Activated CD8-positive, alpha-beta T cell treated with anti-CD3 and anti-CD28 coated beads for 36 hours (primary cell): ENCODE measurements around the gene ADGRA1. TPM values are rescaled to one million over a fixed set of nuclear protein-coding genes. Genes with fewer than 3 reads are reported as not detected.

Experiments used
- ATAC-seq: fragments of 200-7000 bp; cut with Tn5 transposase; one replicate; pipeline ENCODE4 v1.10.0; 2021; ENCODE audit warnings: mild to moderate bottlenecking, moderate library complexity
- CTCF ChIA-PET: fragments of 350-600 bp; sonication (Branson Sonifier 250); formaldehyde crosslinking; loops from one replicate; lab custom pipeline; 2021; ENCODE audit warnings: antibody characterized with exemption; lab: Charles Lee
- POLR2A ChIA-PET: fragments of 350-600 bp; sonication (Branson Sonifier 250); formaldehyde crosslinking; loops from one replicate; lab custom pipeline; 2021; ENCODE audit warnings: antibody characterized with exemption; lab: Charles Lee
- DNase-seq: peaks from one replicate; pipeline ENCODE4 v3.0.0-alpha.2; 2020
- H3K27ac Mint-ChIP-seq: one replicate; pipeline ENCODE4 v1.8.0; 2021; ENCODE audit warnings: mild to moderate bottlenecking, mixed read lengths
- H3K27me3 Mint-ChIP-seq: one replicate; pipeline ENCODE4 v1.8.0; 2021; ENCODE audit warnings: mixed read lengths
- H3K36me3 Mint-ChIP-seq: one replicate; pipeline ENCODE4 v1.8.0; 2021; ENCODE audit warnings: low read depth, mixed read lengths
- H3K4me1 Mint-ChIP-seq: one replicate; pipeline ENCODE4 v1.8.0; 2021; ENCODE audit warnings: low read depth, mixed read lengths
- H3K4me3 Mint-ChIP-seq: one replicate; pipeline ENCODE4 v1.8.0; 2021; ENCODE audit warnings: mild to moderate bottlenecking, moderate library complexity, mixed read lengths
- H3K9me3 Mint-ChIP-seq: one replicate; pipeline ENCODE4 v1.8.0; 2021; ENCODE audit warnings: mixed read lengths
- intact Hi-C: fragments of 100-400 bp; cut with micrococcal nuclease; formaldehyde crosslinking; loops from one replicate; pipeline ENCODE4 v1.10.0; 2022
- total RNA-seq, 2 experiments: library from RNA; stranded (reverse); gene quantifications; one replicate each; pipeline ENCODE4 v1.2.3, GENCODE V29; 2021
- TF ChIP-seq, protein P1 (sequence below): fragments of 200-600 bp; IDR thresholded peaks from one replicate; pipeline ENCODE4 v1.8.0; 2022; ENCODE audit warnings: antibody characterized with exemption, mild to moderate bottlenecking

The ADGRA1 gene
- total RNA-seq, 2 experiments from 2014 or later, result not detected

DNA sequence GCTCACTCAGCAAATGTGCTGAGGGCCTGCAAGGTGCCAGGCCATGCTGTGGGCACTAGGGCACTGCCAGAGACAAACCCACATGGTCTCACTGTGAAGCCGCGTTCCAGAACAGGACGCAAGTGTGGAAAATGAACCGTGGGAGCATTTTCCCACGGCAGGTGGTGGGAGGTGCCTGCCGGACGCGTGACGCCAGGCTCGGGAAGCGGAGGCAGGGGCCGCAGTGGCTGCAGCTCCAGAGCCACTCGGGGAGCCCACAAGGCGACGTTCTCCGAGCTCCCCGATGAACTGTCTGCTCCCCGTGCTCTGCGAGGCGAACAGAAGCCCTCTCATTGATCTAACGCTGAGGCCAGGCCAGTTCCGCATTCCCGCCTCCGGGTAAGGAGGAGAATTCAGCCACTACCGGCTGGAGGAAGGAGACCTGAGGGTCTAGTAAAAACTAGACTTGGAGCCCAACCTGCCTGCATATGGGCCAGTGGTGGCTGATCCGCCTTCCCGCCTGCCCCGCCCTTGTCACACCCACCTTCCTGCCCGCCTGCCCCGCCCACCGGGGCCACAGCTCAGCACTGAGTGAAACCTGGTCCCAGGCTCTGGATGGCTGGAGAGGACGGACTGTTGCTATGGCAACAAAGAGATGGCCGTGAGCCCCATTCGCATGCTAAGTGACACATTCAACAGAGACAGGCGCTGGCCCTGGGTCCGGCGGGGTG is 13.1 kb downstream of the ADGRA1 start:
- no peak overlapping the region for H3K27ac Mint-ChIP-seq
- TF ChIP-seq, protein P1, sequence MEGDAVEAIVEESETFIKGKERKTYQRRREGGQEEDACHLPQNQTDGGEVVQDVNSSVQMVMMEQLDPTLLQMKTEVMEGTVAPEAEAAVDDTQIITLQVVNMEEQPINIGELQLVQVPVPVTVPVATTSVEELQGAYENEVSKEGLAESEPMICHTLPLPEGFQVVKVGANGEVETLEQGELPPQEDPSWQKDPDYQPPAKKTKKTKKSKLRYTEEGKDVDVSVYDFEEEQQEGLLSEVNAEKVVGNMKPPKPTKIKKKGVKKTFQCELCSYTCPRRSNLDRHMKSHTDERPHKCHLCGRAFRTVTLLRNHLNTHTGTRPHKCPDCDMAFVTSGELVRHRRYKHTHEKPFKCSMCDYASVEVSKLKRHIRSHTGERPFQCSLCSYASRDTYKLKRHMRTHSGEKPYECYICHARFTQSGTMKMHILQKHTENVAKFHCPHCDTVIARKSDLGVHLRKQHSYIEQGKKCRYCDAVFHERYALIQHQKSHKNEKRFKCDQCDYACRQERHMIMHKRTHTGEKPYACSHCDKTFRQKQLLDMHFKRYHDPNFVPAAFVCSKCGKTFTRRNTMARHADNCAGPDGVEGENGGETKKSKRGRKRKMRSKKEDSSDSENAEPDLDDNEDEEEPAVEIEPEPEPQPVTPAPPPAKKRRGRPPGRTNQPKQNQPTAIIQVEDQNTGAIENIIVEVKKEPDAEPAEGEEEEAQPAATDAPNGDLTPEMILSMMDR, result no peak
- POLR2A ChIA-PET, result no interaction called here
- no peaks in the 10 kb centered on the region for H3K36me3 Mint-ChIP-seq
- CTCF ChIA-PET, result no interaction called here
- intact Hi-C loops, result no loop called here
- no peak overlapping the region for H3K4me3 Mint-ChIP-seq
- ATAC-seq, result peak; percentile 90
- H3K4me1 Mint-ChIP-seq, result no peaks in the 10 kb centered on the region
- peak; percentile 53 for DNase-seq
- no peaks in the 10 kb centered on the region for H3K9me3 Mint-ChIP-seq
- peaks cover 10% of the 10 kb centered on the region for H3K27me3 Mint-ChIP-seq

DNA sequence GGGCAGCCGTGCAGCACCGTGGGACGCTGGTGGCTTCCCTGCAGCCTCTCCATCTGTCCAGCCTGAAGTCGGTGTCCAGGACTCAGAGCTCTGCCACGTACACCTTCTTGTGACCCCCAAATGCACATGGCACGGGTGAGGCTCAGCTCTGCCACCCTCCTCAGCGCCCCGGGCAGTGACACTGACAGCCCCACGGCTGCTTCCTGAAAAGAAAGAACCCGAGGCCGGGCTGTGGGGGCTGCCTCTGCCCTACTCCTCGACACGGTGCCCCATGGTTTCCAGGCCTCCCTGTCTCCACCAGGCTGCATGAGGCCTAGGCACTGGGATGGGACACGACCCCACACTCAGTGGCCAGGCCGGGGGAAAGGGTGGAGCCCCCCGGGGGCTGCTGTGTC is 13.7 kb downstream of the ADGRA1 start:
- Mint-ChIP-seq H3K36me3 (no peaks in the 10 kb centered on the region), H3K4me1 (no peaks in the 10 kb centered on the region), H3K27me3 (peaks cover 10% of the 10 kb centered on the region), H3K27ac (no peak overlapping the region), H3K9me3 (no peaks in the 10 kb centered on the region), H3K4me3 (no peak overlapping the region)
- intact Hi-C loops, result no loop called here
- ATAC-seq (no peak), DNase-seq (no peak)
- TF ChIP-seq, protein P1, result no peak
- ChIA-PET POLR2A (no interaction called here), CTCF (no interaction called here)

DNA sequence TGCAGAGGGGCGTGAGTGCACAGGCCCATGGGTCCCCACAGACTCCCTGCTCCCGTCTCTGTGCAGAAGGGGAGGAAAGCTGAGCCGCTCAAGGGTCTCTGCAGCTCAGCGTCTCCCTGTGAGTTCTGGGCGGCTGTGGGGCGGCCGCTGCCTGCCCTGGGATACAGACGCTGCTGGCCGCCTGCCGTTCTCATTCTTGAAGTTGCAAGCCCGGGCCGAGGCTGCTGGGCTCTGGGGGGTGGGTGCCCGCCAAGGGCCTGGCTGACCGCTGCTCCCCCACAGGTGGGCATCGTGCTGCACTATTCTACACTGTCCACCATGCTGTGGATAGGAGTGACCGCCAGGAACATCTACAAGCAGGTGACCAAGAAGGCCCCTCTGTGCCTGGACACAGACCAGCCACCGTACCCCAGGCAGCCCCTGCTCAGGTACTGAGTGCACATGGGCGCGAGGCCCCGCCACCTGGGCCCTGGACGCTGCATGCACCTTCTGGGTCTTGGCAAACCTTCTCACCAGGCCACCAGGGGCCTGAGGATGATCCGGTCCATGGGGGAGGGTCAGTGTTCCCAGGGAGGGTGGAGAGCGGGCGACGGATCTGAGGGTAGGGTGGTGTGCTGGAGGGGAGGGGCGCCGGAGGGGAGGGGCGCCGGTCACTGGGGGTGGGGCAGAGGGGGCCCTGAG is 14.8 kb downstream of the ADGRA1 start:
- ATAC-seq (no peak), DNase-seq (no peak)
- peaks cover 6% of the 10 kb centered on the region for H3K9me3 Mint-ChIP-seq
- no peak overlapping the region for H3K27ac Mint-ChIP-seq
- intact Hi-C loops, result no loop called here
- POLR2A ChIA-PET, result no interaction called here
- no peaks in the 10 kb centered on the region for H3K4me1 Mint-ChIP-seq
- TF ChIP-seq, protein P1, result no peak
- CTCF ChIA-PET, result no interaction called here
- peaks cover 10% of the 10 kb centered on the region for H3K27me3 Mint-ChIP-seq
- H3K36me3 Mint-ChIP-seq, result no peaks in the 10 kb centered on the region
- no peak overlapping the region for H3K4me3 Mint-ChIP-seq

DNA sequence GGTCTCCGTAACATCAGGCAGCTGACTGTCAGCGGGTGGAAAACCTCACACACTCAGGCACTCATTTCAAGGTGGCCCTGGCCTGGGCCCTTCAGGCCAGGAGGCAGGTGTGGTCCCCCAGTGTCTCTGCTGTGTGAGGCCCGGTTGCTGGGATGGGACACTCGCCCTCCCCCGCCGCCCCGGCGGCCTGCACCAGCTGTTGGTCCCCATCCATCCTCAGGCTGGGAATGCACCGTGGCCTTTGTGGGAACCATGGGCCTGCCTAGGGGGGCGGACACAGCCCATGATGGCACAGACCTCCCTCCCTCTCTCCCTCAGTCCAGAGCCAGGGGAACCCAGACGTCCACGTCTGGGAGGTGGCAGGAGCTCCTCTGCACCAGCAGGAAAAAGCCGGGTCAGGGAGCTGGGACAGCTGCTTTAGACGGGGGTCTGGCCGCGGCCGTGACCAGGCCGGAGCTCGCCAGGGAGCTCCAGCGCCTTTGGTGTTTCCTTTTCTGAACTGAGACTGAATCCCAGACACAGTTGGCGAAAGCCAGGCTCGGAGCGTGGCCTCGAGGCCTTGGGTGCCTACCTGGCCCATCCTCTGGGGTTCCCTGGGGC is 15.7 kb downstream of the ADGRA1 start:
- POLR2A ChIA-PET, result no interaction called here
- peaks cover 9% of the 10 kb centered on the region for H3K9me3 Mint-ChIP-seq
- CTCF ChIA-PET, result no interaction called here

More for the DNA sequence above, 15.7 kb downstream of the ADGRA1 start:
- peaks cover 10% of the 10 kb centered on the region for H3K27me3 Mint-ChIP-seq
- H3K4me3 Mint-ChIP-seq, result no peak overlapping the region
- TF ChIP-seq, protein P1, result no peak
- no peak for ATAC-seq
- no peaks in the 10 kb centered on the region for H3K36me3 Mint-ChIP-seq
- H3K27ac Mint-ChIP-seq, result no peak overlapping the region
- DNase-seq, result no peak
- intact Hi-C loops, result no loop called here
- no peaks in the 10 kb centered on the region for H3K4me1 Mint-ChIP-seq
